ENCODE measurements around the gene SEC23IP.
"Not testable (repeated sequence)": the region's sequence is repeated elsewhere in the genome, so short reads cannot be mapped to it uniquely, and the experiment has no call there.

Gene SEC23IP

DNA sequence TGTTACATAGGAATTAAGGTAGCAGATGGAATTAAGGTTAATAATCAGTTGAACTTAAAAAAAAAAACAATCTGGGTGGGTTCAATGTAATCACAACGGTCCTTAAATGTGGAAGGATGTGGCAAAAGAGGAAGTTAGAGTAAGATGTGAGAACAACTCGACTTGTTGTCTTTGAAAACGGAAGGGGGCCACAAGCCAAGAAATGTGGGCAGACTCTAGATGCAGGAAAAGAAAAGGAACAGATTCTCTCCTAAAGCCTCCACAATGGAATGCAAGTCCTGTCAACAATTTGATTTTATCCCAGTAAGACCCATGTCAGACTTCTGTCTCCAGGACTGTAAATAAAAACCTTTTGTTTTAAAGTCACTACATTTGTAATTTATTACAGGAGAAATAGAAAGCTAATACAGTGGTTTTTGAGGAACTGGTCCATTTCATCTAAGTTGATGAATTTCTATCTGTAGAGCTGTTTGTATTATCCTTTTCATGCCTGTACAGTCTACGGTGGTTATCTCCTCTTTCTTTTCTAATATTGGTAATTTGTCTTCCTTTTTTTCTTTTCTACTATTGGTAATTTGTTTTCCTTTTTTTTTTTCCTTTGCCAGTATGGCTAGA lies 28.5 kb upstream of the SEC23IP start:
- H3K4me1 ChIP-seq (ENCODE audit: control insufficient read depth, insufficient read depth, low read length): peaks cover 3% of the 10 kb centered on the region
- H3K27ac ChIP-seq (ENCODE audit: low read depth, low read length): no peak overlapping the region
- no peak overlapping the region for H3K9ac ChIP-seq (ENCODE audit: low read length)
- H3K4me3 ChIP-seq (ENCODE audit: low read length): no peak overlapping the region
- no peaks in the 10 kb centered on the region for H3K27me3 ChIP-seq (ENCODE audit: control insufficient read depth, insufficient read depth, low read length)
- no peaks in the 10 kb centered on the region for H3K36me3 ChIP-seq (ENCODE audit: control insufficient read depth, insufficient read depth, low read length)

DNA sequence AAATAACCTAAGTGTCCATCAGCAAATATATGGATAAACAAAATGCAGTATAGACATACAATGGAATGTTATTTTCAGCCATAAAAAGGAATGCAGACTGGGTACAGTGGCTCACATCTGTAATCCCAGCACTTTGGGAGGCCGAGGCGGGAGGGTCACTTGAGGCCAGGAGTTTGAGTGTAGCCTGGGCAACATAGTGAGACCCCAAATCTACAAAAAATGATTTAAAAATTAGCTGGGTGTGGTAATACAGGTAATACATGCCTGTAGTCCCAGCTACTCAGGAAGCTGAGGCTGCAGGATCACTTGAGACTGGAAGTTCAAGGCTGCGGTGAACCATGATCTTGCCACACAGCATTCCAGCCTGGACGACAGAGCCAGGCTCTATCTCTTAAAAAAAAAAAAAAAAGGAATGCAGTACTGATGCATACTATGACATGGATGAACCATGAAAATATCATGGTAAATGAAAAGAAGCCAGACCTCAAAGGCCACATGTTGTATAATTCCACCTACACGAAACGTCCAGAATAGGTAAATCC lies 26.8 kb upstream of the SEC23IP start:
- Histone ChIP-seq H3K36me3 (ENCODE audit: control insufficient read depth, insufficient read depth, low read length) (no peaks in the 10 kb centered on the region), H3K4me3 (ENCODE audit: low read length) (no peak overlapping the region), H3K27ac (ENCODE audit: low read depth, low read length) (no peak overlapping the region), H3K4me1 (ENCODE audit: control insufficient read depth, insufficient read depth, low read length) (peaks cover 2% of the 10 kb centered on the region), H3K9ac (ENCODE audit: low read length) (no peak overlapping the region), H3K27me3 (ENCODE audit: control insufficient read depth, insufficient read depth, low read length) (no peaks in the 10 kb centered on the region)

DNA sequence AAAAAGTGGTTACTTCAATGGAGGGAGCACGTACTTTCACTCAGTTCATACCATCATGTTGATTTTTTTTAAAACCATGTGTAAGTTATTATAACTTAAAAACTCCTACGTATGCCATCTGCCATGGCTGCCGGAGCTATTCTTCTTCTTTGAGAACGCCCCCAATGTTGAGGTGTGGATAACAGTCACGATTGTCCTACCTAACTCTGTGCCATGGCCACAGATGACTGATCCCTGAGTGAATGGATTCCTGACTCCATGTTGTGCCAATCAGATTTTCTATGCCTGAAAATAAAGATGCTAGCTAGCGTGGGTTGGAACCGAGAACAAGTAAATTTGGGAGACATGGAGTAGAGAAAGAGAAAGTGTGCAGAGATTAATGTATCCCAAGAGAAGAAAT lies 25.2 kb upstream of the SEC23IP start:
- H3K27me3 ChIP-seq (ENCODE audit: control insufficient read depth, insufficient read depth, low read length): no peaks in the 10 kb centered on the region
- no peaks in the 10 kb centered on the region for H3K36me3 ChIP-seq (ENCODE audit: control insufficient read depth, insufficient read depth, low read length)
- no peak overlapping the region for H3K9ac ChIP-seq (ENCODE audit: low read length)
- no peak overlapping the region for H3K4me3 ChIP-seq (ENCODE audit: low read length)
- H3K27ac ChIP-seq (ENCODE audit: low read depth, low read length): no peak overlapping the region
- H3K4me1 ChIP-seq (ENCODE audit: control insufficient read depth, insufficient read depth, low read length): peaks cover 7% of the 10 kb centered on the region

DNA sequence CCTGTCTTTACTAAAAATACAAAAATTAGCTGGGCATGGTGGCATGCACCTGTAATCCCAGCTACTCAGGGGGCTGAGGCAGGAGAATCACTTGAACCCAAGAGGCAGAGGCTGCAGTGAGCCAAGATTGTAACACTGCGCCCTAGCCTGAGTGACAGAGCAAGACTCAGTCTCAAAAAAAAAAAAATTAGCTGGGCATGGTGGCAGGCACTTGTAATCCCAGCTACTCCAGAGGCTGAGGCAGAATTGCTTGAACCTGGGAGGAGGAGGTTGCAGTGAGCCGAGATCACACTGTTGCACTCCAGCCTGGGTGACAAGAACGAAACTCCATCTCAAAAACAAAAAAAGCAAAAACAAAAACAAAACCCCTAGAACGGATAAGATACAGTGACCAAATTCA lies 23.1 kb upstream of the SEC23IP start:
- not testable (repeated sequence) for H3K4me1 ChIP-seq (ENCODE audit: control insufficient read depth, insufficient read depth, low read length); H3K36me3 ChIP-seq (ENCODE audit: control insufficient read depth, insufficient read depth, low read length); H3K27me3 ChIP-seq (ENCODE audit: control insufficient read depth, insufficient read depth, low read length); H3K4me3 ChIP-seq (ENCODE audit: low read length); H3K9ac ChIP-seq (ENCODE audit: low read length); H3K27ac ChIP-seq (ENCODE audit: low read depth, low read length)

DNA sequence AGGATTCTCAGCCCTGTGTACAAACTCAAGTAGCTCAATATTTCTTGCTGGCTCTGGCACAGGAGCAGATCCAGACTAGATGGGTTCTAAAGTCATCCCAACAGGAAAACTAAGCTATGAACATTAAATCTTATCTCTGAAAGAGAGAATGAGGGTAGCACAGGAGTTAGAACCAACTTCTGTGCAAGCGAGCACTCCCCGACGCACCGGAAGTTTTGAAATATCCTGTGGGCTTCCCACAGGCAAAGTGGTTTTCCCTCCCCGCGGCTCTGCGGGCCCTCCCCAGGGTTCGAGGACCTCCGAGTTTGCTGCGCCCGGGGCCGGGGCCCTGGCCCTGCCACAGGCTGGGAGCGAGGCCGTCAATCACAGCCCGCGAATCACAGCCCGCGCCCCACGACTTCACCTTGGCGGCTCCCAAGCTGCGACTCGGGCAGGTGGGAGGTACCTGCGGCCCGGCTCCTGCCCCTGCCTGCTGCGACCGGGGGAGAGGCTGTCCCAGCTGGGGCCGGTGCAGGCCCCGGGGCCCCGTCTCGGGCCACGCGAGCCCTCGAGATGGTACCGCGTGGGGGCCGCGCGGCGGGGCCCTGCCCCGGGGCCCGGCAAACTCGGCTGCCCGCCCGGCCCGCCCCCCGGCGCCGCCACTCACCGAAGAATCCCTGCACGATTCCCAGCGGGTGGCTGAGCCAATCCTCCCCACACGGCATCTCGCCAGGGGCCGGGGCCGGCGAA lies 20.5 kb upstream of the SEC23IP start:
- H3K9ac ChIP-seq (ENCODE audit: low read length): peak overlapping the region; percentile 37
- H3K36me3 ChIP-seq (ENCODE audit: control insufficient read depth, insufficient read depth, low read length): no peaks in the 10 kb centered on the region
- peaks cover 7% of the 10 kb centered on the region for H3K4me1 ChIP-seq (ENCODE audit: control insufficient read depth, insufficient read depth, low read length)
- H3K27ac ChIP-seq (ENCODE audit: low read depth, low read length): peak overlapping the region; percentile 89
- H3K4me3 ChIP-seq (ENCODE audit: low read length): peak overlapping the region; percentile 69
- H3K27me3 ChIP-seq (ENCODE audit: control insufficient read depth, insufficient read depth, low read length): no peaks in the 10 kb centered on the region

DNA sequence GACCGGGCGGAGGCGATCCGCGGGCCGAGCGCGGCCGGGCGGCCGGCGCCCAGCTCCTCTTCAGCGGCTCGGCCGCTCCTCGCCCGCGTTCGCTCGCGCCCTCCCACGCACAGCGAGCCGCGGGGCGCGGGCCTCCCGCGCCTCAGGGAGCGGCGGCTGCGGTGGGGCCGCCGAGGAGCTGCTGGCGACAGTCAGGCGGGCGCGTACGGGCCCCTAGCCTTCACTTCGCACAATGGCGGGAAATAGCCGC lies 20.0 kb upstream of the SEC23IP start, which contains the start of gene MCMBP:
TSS of gene MCMBP (minus strand) at position 234 of the 250 bp plus-strand sequence. CDS start 259 bp downstream, outside the sequence.
- peaks cover 7% of the 10 kb centered on the region for H3K4me1 ChIP-seq (ENCODE audit: control insufficient read depth, insufficient read depth, low read length)
- H3K27ac ChIP-seq (ENCODE audit: low read depth, low read length): peak within 1 kb of the TSS; percentile 89
- H3K27me3 ChIP-seq (ENCODE audit: control insufficient read depth, insufficient read depth, low read length): no peaks in the 10 kb centered on the region
- H3K9ac ChIP-seq (ENCODE audit: low read length): peak within 1 kb of the TSS; percentile 66
- H3K4me3 ChIP-seq (ENCODE audit: low read length): peak within 1 kb of the TSS; percentile 69
- no peaks in the 10 kb centered on the region for H3K36me3 ChIP-seq (ENCODE audit: control insufficient read depth, insufficient read depth, low read length)

DNA sequence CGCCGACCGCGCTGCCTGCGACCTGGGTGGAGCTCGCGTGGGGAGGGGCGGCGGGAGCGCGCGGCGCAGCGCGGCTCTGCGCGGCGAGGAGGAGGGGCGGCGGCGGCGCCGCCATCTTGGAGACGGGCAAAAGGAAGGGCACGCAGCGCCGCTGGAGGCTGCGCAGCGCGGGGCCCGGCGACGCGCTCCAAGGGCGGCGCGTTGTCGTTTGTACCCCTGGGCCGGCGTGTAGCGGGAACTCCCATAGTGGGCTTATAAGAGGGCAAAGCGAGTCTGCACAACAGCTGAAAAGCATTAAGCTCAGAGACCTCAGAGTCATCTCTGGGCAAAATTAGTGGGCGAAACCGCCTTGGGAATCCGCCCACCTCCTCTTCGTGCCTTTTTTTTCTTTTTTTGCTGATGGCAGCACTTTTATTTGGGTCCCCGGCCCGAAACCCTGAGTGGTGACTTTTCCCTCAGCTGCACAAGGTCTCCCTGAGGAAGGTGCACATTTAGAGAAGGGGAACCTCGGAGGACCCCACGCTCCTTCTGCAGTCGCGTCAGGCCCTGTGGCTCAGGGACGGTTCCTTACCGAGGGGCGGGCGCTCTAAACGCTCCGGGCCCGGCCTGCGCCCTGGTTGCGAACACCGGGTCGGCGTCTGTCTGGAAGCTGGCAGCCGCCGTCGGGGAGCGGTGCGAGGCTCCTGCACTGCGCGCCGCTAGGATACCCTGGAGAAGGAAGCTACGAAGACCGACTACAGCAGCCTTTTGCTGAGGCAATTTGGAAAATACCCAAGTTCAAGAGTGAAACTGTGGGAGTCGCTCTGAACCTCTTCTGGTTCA lies 19.5 kb upstream of the SEC23IP start:
- H3K4me1 ChIP-seq (ENCODE audit: control insufficient read depth, insufficient read depth, low read length): peaks cover 7% of the 10 kb centered on the region
- H3K27ac ChIP-seq (ENCODE audit: low read depth, low read length): peak overlapping the region; percentile 89
- no peaks in the 10 kb centered on the region for H3K36me3 ChIP-seq (ENCODE audit: control insufficient read depth, insufficient read depth, low read length)

DNA sequence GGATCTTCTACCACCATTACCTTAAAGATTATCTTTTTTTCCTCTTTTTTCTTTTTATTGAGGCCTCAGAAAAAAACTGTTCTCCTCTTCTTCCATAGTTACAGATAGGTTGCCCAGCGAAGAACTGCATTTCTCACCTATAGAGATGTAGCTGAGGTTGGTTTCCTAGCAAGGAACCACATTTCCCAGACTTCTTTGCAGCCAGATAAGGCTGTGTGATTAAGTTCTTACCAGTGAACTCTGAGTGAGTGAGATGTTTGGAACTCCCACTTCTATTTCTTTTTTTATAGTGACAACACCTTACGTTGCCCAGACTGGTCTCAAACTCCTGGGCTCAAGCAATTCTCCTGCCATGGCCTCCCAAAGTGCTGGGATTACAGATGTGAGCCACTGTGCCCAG lies 14.0 kb upstream of the SEC23IP start:
- Histone ChIP-seq H3K4me3 (ENCODE audit: low read length) (no peak overlapping the region), H3K4me1 (ENCODE audit: control insufficient read depth, insufficient read depth, low read length) (no peaks in the 10 kb centered on the region), H3K9ac (ENCODE audit: low read length) (no peak overlapping the region), H3K36me3 (ENCODE audit: control insufficient read depth, insufficient read depth, low read length) (no peaks in the 10 kb centered on the region), H3K27ac (ENCODE audit: low read depth, low read length) (no peak overlapping the region), H3K27me3 (ENCODE audit: control insufficient read depth, insufficient read depth, low read length) (no peaks in the 10 kb centered on the region)

More for the DNA sequence above, 19.5 kb upstream of the SEC23IP start:
- H3K9ac ChIP-seq (ENCODE audit: low read length): peak overlapping the region; percentile 66
- H3K27me3 ChIP-seq (ENCODE audit: control insufficient read depth, insufficient read depth, low read length): no peaks in the 10 kb centered on the region
- H3K4me3 ChIP-seq (ENCODE audit: low read length): peak overlapping the region; percentile 69

DNA sequence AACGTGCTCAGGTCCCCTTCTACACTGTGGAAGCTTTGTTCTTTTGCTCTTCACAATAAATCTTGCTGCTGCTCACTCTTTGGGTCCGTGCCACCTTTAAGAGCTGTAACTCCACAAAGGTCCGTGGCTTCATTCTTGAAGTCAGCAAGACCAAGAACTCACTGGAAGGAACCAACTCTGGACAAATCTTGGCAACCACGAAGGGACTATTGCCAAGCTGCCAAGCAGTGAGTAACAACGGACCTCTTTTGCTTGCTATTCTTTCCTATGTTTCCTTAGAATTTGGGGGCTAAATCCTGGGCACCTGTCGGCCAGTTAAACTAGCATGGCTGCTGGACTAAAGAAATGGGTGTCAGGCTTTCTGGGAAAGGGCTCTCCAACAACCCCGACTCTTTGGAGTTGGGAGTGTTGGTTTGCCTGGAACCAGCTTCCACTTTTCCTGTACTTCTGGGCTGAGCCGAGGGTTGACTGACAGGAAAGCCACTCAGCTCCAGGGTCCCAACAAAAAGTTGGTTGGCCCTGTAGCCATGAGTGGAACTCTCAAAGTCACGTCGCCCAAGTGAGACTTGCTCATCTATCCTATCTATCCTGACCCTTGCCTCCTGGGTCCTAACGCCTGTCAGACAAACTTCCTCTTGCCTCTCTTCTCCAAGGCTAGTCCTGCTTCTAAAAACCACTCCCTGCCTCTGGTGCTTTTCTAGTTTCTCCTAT lies 8.5 kb upstream of the SEC23IP start:
- not testable (repeated sequence) for H3K27me3 ChIP-seq (ENCODE audit: control insufficient read depth, insufficient read depth, low read length); H3K4me1 ChIP-seq (ENCODE audit: control insufficient read depth, insufficient read depth, low read length); H3K27ac ChIP-seq (ENCODE audit: low read depth, low read length); H3K4me3 ChIP-seq (ENCODE audit: low read length); H3K9ac ChIP-seq (ENCODE audit: low read length); H3K36me3 ChIP-seq (ENCODE audit: control insufficient read depth, insufficient read depth, low read length)

DNA sequence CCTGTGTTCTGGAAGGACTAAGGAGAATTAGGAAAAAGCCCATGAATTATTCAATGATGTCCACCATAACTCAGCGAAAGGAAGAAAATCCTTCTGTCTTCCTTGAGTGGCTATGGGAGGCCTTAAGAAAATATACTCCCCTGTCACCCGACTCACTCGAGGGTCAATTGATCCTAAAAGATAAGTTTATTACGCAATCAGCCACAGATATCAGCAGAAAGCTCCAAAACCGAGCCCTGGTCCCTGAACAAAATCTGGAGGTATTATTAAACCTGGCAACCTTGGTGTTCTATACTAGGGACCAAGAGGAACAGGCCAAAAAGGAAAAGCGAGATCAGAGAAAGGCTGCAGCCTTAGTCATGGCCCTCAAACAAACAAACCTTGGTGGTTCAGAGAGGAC lies 6.5 kb upstream of the SEC23IP start:
- not testable (repeated sequence) for H3K9ac ChIP-seq (ENCODE audit: low read length)

DNA sequence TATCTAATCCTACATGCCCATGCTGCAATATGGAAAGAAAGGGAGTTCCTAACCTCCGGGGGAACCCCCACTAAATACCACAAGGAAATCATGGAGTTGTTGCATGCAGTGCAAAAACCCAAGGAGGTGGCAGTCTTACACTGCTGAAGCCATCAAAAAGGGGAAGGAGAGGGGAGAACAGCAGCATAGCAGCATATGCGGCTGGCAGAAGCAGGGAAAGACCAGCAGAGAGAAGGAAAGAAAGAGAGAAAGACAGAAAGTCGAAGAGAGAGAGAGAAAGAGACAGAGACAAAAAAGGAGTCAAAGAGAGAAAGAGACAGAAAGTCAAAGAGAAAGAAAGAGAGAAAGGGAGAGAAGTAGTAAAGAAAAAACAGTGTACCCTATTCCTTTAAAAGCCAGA lies 3.8 kb upstream of the SEC23IP start:
- H3K4me3 ChIP-seq (ENCODE audit: low read length); H3K27me3 ChIP-seq (ENCODE audit: control insufficient read depth, insufficient read depth, low read length); H3K4me1 ChIP-seq (ENCODE audit: control insufficient read depth, insufficient read depth, low read length); H3K9ac ChIP-seq (ENCODE audit: low read length); H3K27ac ChIP-seq (ENCODE audit: low read depth, low read length); H3K36me3 ChIP-seq (ENCODE audit: control insufficient read depth, insufficient read depth, low read length): not testable (repeated sequence)

More for the DNA sequence above, 6.5 kb upstream of the SEC23IP start:
- not testable (repeated sequence) for H3K4me1 ChIP-seq (ENCODE audit: control insufficient read depth, insufficient read depth, low read length); H3K27me3 ChIP-seq (ENCODE audit: control insufficient read depth, insufficient read depth, low read length); H3K4me3 ChIP-seq (ENCODE audit: low read length); H3K27ac ChIP-seq (ENCODE audit: low read depth, low read length); H3K36me3 ChIP-seq (ENCODE audit: control insufficient read depth, insufficient read depth, low read length)

DNA sequence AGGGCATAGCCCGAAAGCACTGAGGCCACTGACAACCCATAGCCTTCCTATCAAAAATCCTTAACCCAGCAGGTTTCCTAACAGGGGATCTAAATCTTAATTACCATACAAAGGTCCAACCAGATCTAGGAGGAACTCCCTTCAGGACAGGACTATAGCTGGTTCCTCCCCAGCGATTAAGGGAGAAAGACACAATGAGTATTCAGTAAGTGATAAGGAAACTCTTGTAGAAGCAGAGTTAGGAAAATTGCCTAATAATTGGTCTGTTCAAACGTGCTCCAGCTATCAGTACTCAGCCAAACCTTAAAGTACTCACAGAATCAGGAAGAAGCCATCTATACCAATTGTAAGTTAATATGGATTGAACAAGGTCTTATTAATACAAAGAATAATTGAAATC lies 3.3 kb upstream of the SEC23IP start:
- not testable (repeated sequence) for H3K36me3 ChIP-seq (ENCODE audit: control insufficient read depth, insufficient read depth, low read length); H3K9ac ChIP-seq (ENCODE audit: low read length); H3K4me3 ChIP-seq (ENCODE audit: low read length); H3K4me1 ChIP-seq (ENCODE audit: control insufficient read depth, insufficient read depth, low read length); H3K27me3 ChIP-seq (ENCODE audit: control insufficient read depth, insufficient read depth, low read length); H3K27ac ChIP-seq (ENCODE audit: low read depth, low read length)

Measured in rectal smooth muscle tissue (tissue), 1 donor.